ENCODE results near the gene OR2F2.

GRCh38 chr7:143973870-143974416 lies 38.9 kb downstream of the OR2F2 start:
- no peak for TF ChIP-seq SP1 (IDR thresholded peaks at IDR 0.05; ENCODE audit: low read depth)
- TF ChIP-seq CTCF (IDR thresholded peaks at IDR 0.05 in 2 of 3, conservative IDR thresholded peaks at IDR 0.05 in 1 of 3; ENCODE audit: borderline replicate concordance in 1 of 3, insufficient read depth in 1 of 3, low read depth in 2 of 3, low read length in 2 of 3), result no peak
- no peak for TF ChIP-seq EZH2 (IDR thresholded peaks at IDR 0.05)
- no peak for TF ChIP-seq JUND (IDR thresholded peaks at IDR 0.05)
- no peak for TF ChIP-seq MAX (IDR thresholded peaks at IDR 0.05)
- TF ChIP-seq FOSL1 (IDR thresholded peaks at IDR 0.05; ENCODE audit: low read depth), result no peak
- no peak for TF ChIP-seq RAD21 (IDR thresholded peaks at IDR 0.05; ENCODE audit: low read depth)
- TF ChIP-seq EZH2phosphoT487 (IDR thresholded peaks at IDR 0.05; ENCODE audit: borderline replicate concordance), result no peak
- TF ChIP-seq POLR2AphosphoS5 (IDR thresholded peaks at IDR 0.05; ENCODE audit: low read depth, low read length), result no peak
- no peak for TF ChIP-seq POLR2A (IDR thresholded peaks at IDR 0.05; ENCODE audit: borderline replicate concordance, extremely low read depth, insufficient read depth, insufficient read length)
- no peak for TF ChIP-seq YY1 (IDR thresholded peaks at IDR 0.05; ENCODE audit: extremely low read depth, insufficient replicate concordance, low read depth, low read length)
- TF ChIP-seq EGR1 (IDR thresholded peaks at IDR 0.05; ENCODE audit: low read depth), result no peak
- no peak for TF ChIP-seq ZFX (IDR thresholded peaks at IDR 0.05)

All from HCT116 (cell line).